ENCODE data around the gene EPHA1.

Gene EPHA1

GRCh38 chr7:143408686-143409561 is at the start of gene EPHA1:
EPHA1 (minus strand) TSS chr7:143408856; CDS start chr7:143408805, 51 bp downstream.
- DNase-seq (ENCODE audit: low spot score) = no peak

- no peak for DNase-seq (ENCODE audit: low spot score)
Measured at GRCh38 chr7:143458263-143458662, 49.6 kb upstream of the EPHA1 start.

- no peak for DNase-seq (ENCODE audit: low spot score)
Measured at GRCh38 chr7:143456992-143457793, 48.5 kb upstream of the EPHA1 start.

DNA sequence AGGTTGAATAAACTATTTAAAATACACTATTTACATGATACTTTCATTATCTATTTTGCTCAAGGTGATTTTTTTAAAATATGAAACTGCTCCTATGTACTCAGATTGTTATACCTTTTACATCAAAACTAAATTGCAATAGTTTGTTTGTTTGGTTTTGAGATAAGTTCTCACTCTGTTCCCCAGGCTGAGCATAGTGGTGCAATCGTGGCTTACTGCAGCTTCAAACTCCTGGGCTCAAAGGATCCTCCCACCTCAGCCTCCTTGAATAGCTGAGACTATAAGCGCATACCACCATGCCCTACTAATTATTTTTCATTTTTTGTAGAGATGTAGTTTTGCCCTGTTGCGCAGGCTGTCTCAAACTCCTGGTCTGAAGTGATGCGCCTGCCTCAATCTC is 47.3 kb upstream of the EPHA1 start:
- no peak for DNase-seq (ENCODE audit: low spot score)

GRCh38 chr7:143455491-143455890 is 46.8 kb upstream of the EPHA1 start:
- DNase-seq (ENCODE audit: low spot score) = no peak

GRCh38 chr7:143454091-143454680 is 45.5 kb upstream of the EPHA1 start:
- DNase-seq (ENCODE audit: low spot score) = no peak

DNA sequence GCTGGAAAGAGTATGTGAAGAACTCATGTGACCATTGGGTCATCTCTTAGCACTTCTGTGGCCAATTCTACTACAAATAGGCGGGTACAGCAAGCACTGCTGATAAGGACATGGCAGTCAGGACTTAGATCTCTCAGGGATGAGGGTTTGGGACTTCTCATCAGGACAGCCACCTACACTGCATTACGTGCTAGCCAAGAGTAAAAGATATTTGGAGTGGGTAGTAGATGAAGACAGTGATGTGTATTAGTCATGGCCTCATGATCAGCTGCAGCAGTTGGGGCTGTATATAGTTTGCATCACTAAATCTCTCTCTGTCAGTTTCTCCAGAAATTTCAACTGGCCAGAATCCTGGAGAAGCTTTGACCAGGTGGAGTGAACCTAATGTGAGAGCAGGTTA is 43.8 kb upstream of the EPHA1 start:
- peak; percentile 35 for DNase-seq (ENCODE audit: low spot score)

DNA sequence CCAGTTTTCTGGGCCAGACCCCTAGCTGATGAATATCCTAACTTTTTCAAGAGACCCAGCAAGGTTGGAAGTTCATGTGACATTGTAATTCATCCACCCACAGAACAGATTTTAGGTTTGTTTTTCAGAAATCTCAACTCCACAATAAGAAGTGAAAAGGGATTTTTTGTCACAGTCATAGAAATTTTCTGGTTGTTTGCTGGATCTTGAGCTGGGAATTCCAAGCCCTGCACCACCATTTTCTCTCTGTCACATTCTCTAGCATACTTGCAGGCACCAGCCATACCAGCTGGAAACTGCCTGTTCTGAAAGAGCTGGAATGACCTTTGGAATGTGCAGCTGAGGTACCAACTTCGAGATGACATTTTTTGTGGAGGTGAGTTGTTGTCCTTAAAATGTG is 43.1 kb upstream of the EPHA1 start:
- no peak for DNase-seq (ENCODE audit: low spot score)

GRCh38 chr7:143451122-143451521 is 42.5 kb upstream of the EPHA1 start:
- DNase-seq (ENCODE audit: low spot score) = no peak

GRCh38 chr7:143449793-143450192 is 41.1 kb upstream of the EPHA1 start:
- no peak for DNase-seq (ENCODE audit: low spot score)

GRCh38 chr7:143448429-143448828 is 39.8 kb upstream of the EPHA1 start:
- no peak for DNase-seq (ENCODE audit: low spot score)

DNA sequence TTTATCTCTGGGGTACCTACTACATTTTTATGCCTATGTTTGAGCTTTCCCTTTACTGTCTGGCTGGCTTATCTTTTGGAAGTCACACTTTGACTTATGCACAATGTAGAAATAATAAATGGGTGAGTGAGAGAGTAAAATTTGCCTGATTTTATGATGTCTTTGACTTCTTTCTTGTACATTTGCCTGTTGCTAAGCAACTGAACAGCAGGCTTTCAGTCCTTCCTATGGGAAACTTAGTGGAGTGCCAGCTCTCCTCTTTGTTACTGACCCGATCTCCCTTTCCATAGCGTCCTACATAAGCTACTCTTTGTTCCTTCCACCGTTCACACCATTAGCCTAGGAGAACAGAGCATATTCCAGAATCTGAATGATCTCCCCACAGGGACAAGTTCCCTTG is 38.8 kb upstream of the EPHA1 start:
- DNase-seq (ENCODE audit: low spot score) = no peak

DNA sequence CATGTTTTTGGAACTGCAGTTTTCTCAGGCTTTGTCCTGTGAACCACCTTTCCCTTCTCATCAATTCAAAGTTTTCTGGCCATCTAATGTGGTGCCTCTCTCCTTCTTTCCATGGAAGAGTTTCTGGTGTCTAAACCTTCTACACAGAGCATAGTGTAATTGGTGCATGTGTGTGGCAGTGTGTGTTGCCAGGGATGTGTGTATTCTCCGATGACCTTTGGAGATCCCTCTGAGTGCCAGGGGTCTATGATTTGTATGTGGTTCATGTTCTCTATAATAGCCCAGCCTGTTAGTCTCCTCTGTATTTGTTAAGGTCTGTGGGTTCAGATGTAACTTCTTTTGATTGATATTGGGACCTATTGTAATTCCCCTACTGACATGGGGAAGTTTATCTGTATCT is 36.1 kb upstream of the EPHA1 start:
- no peak for DNase-seq (ENCODE audit: low spot score)

DNA sequence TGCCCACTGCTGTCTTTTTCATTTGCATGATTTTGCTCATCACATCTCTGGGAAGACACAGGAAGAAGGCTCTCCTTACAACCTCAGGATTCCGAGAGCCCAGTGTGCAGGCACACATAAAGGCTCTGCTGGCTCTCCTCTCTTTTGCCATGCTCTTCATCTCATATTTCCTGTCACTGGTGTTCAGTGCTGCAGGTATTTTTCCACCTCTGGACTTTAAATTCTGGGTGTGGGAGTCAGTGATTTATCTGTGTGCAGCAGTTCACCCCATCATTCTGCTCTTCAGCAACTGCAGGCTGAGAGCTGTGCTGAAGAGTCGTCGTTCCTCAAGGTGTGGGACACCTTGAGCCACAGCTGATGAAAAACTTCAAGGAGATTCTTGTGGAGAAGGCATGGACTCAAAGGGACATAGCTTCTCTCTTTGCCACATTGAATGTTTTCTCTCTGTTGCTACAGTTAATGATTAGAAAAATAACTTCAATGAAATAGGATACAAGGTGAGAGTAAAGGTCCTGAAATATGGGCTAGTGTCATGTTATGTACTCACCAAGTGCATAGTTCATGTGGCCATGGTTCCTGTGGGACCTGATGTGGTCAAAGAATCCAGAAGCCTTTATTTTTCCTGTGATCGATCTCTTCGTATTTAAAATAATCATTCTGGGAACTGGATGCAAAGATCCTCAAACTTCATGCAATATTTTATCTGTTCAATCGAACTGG is 35.6 kb upstream of the EPHA1 start:
- no peak for DNase-seq (ENCODE audit: low spot score)

DNA sequence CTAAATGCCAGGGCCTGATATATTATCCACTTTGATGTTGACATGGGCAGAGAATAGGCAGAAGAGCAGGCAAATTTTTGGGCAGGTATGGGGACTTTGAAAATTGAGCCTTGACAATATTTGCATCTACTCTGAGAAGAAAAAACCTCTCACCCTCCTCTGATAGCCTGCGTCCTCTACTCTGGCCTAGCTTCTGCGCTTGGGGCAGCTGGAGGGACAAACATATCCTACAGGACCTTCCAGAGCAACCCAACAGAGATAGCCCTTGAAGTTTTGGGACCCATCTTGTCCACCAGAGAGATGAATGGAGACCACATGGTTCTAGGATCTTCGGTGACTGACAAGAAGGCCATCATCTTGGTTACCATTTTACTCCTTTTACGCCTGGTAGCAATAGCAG is 34.5 kb upstream of the EPHA1 start, which contains the start of gene TAS2R60:
Gene TAS2R60, plus strand, starts transcription at position 301 of the 400 bp plus-strand sequence. Its CDS starts 0 bp downstream, at position 301.
- DNase-seq (ENCODE audit: low spot score) = no peak

DNA sequence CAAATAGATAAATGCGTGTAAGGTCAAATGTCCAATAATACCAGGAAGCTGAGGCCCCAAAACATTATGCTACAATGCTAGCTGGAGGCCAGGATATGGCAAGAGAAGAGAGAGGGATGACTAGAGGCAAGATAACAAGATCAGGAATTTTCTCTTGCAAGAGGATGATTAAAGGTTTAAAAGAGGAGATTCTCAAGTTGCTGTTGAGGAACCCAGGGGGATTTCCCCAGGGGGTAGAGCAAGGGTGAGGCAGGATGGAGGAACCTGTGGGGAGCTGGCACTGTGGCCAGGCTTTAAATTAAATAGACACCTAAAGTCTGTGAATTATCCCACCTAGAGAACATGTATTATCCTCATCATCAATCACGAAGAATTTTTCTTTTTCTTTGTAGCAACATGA is 31.2 kb upstream of the EPHA1 start:
- no peak for DNase-seq (ENCODE audit: low spot score)

- DNase-seq (ENCODE audit: low spot score) = no peak
Measured at GRCh38 chr7:143437578-143437977, 28.9 kb upstream of the EPHA1 start.

DNA sequence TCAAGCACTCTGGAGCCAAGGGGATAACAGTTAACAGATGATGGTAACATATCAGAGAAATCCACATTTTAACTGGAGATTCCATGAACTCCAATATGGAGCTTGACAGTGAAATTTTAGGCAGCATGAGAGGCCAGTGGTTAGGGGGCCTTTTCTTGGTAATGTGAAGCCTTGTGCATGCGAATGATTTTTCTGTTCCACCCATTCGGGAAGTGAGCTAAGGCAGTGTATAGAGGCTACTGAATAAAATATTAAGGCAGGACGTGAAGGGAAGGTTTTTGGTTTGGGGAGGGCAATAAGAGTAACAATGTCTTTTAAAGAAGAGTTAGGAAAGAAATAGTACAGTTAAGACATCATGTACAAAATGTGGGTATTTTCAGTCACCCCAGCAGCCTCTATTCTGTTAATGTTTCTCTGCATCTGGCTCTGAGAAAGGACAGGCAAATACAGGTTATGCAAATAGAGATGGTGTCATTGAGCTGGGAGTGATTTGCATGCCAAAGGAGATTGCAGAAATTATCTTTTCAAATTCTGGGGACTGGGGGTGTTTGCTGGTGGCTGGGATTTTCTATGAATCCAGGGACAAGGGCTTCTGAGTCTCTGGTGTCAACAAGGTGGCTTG is 27.8 kb upstream of the EPHA1 start:
- DNase-seq (ENCODE audit: low spot score) = no peak

DNA sequence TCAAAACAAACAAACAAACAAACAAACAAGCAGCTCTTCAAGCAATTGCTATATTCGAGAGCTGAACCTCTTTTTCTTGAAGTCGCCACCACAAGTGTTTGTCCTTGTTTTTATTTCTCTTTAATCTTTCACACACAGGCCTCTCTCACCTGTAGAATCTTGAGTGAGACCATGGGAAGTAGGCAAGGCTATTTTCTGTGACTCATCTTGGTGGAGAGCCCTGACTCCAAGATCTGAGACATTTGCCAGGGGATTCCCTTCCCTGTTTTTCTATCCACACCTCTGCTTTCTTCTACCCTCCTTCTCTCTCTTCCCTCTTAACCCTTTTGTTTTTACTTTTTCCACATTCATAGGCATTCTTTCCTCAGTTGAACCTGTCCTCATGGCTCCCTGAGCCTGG is 26.6 kb upstream of the EPHA1 start:
- DNase-seq (ENCODE audit: low spot score) = no peak

GRCh38 chr7:143434660-143435059 is 26.0 kb upstream of the EPHA1 start:
- no peak for DNase-seq (ENCODE audit: low spot score)

DNA sequence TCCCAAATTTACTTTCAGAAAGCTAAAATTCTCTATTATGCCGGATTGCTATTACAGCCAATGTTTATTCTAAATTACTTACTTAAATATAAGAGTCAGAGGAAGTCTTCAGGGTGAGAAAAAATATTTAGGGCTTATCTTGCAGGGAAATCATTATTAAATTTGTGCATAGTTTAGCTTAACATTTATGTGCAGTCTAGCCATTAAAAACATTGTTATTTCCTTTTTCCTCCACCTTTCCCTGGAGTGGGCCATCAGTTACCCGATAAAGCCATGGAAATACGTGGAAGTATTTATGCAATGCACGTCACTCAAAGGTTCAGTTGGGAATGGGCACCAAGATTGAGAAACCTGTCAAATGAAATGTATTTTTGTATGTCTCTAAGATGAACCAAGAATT is 25.1 kb upstream of the EPHA1 start:
- no peak for DNase-seq (ENCODE audit: low spot score)

DNA sequence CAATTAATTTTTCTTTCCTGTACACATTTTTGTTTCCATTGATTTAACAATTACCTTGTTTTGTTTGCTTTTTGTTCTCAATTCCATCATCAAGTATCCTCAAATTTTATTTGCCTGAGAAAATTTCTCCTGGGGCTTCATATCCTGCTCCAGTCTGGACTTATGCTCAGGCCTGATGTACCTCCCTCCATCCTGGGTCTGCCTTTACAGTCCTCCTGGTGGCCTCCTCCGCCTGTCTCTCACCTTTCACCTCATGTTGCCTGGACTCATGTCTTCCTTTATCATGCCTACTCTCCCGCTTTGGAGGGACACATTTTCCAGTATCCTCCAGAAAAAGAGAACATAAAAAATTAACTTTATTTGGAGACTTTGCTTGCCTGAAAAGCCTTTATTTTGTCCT is 22.5 kb upstream of the EPHA1 start:
- DNase-seq (ENCODE audit: low spot score) = no peak
